Right lobe of liver (tissue), 6 donors: ENCODE measurements around the gene ASB4. TPM values are rescaled to one million over a fixed set of nuclear protein-coding genes. Genes with fewer than 3 reads are reported as not detected.

Experiments
- ATAC-seq, 4 donors: fragments of 200-7000 bp; cut with Tn5 transposase; one replicate each; pipeline ENCODE4 v1.9.1; 2020; ENCODE audit warnings: mild to moderate bottlenecking in 4 of 4, moderate library complexity in 4 of 4
- DNase-seq, 3 donors: peaks; one replicate each; pipeline ENCODE4 v3.0.0-alpha.2; 2020
- H3K27ac ChIP-seq, 3 donors: fragments of 200-600 bp; one replicate each; pipeline ENCODE4 v1.8.0; 2022
- H3K27me3 ChIP-seq, 2 donors: fragments of 200-600 bp; one replicate each; pipeline ENCODE4 v1.8.0; 2022
- H3K36me3 ChIP-seq, 4 donors: fragments of 200-600 bp; sonication (generic) in 1 of 4; one replicate each; pipeline versions ENCODE4 v1.5.1 to v1.8.0; 2017 to 2022; ENCODE audit warnings: control low read depth in 1 of 4
- H3K4me1 ChIP-seq, 4 donors: fragments of 200-600 bp; sonication (generic) in 1 of 4; one replicate each; pipeline versions ENCODE4 v1.5.1 to v1.8.0; 2017 to 2022; ENCODE audit warnings: control low read depth in 1 of 4
- H3K4me3 ChIP-seq, 3 donors: fragments of 200-600 bp; one replicate each; pipeline ENCODE4 v1.8.0; 2022
- H3K9me3 ChIP-seq, 4 donors: fragments of 200-600 bp; sonication (generic) in 1 of 4; one replicate each; pipeline versions ENCODE4 v1.5.1 to v1.8.0; 2017 to 2022; ENCODE audit warnings: control low read depth in 1 of 4
- POLR2A ChIP-seq: fragments of 450-650 bp; IDR thresholded peaks from one replicate; pipeline ENCODE4 v1.6.1; 2017; ENCODE audit warnings: antibody characterized with exemption, mild to moderate bottlenecking
- WGBS: methylation state at CpG from one replicate; pipeline ENCODE4 v1.1.6; 2018; ENCODE audit warnings: low coverage, low lambda C conversion rate; ENCODE audit not compliant: insufficient coverage; ENCODE audit errors: missing lambda C conversion rate; 5-methylcytosine and 5-hydroxymethylcytosine counted together
- intact Hi-C, 2 donors: fragments of 100-400 bp; cut with DNase I; formaldehyde crosslinking; loops; one replicate each; pipeline versions ENCODE4 v1.11.2 to v1.14.1; 2022
- total RNA-seq, 6 experiments: library from RNA; depleted of rRNA in 2 of 6; stranded (reverse); fragments of >200 nt in 2 of 6; fragmentation: NEBNext Ultra II Directional in 3 of 6; extraction: Animal tissue kit (Norgen Biotek cat#: 25700) in 3 of 6; gene quantifications; one replicate each; pipeline versions ENCODE4 v1.1.0 to v1.2.4, GENCODE V29; 2016 to 2023
- TF ChIP-seq, protein P1 (sequence below), 4 donors: fragments of 200-600 bp in 3 of 4; fragments of 450-650 bp in 1 of 4; IDR thresholded peaks; one replicate each; pipeline versions ENCODE4 v1.5.1 to v1.8.0; 2016 to 2022; ENCODE audit warnings: antibody characterized with exemption in 4 of 4, mild to moderate bottlenecking in 2 of 4
- donor health status: DM: no; HTN: yes; CAD: no.
- donor health status: DM: no; HTN: no; CAD: no.
- donor health status: DM: no; HTN: no; CAD: no.
- donor health status: DM: no; HTN: yes; CAD: no.
- donor health status: DM: no; HTN: yes; CAD: no.

Gene ASB4
- total RNA-seq, 6 experiments from 2014 or later = 0.29 to 3.4 (median 0.49) TPM; not detected in 1

DNA sequence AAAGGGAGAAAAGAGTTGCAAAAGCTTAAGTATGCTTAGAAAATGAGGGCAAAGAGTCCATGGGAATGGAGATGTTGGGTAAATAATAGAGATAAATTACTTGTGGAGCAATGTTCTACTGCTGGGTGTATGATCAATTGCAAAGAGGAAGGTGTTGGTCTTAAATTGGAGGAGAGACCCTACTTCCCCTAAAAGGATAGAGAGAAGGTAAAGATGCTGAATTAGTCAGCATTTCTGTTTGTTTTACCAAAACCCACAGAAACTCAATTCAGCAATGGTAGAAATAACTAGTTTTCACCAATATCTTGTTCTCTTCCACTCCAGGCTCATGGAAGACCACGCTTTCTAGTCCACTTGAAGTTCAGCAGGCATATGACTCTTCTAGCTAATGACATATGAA lies 32.1 kb downstream of the ASB4 start:
- 90% methylated on average over 1 of the region's 1 CpG for WGBS

DNA sequence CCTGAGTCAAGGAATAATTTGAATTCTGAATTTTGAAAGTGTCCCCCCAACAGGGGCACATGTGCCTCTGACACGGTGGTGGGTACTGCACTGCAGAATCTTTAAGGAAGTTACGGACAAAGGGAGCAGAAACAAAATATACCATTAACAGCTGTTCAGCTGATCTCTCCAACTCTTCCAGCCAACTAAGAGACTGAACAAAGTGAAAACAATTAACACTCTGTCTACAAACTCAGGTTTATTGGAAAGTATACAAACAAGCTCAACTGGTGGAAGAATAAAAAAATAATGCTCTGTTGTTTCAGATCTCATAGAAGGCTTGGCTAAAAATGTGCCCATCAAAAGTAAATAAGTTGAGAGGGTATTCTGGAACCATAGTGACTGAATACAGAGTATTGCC lies 34.4 kb downstream of the ASB4 start:
- Histone ChIP-seq H3K9me3 (no peaks in the 10 kb centered on the region), H3K27ac (no peak overlapping the region), H3K4me1 (no peaks in the 10 kb centered on the region), H3K36me3 (no peaks in the 10 kb centered on the region), H3K27me3 (no peaks in the 10 kb centered on the region), H3K4me3 (no peak overlapping the region)
- intact Hi-C loops = no loop called here
- no peak for ATAC-seq
- DNase-seq = no peak
- TF ChIP-seq, protein P1, sequence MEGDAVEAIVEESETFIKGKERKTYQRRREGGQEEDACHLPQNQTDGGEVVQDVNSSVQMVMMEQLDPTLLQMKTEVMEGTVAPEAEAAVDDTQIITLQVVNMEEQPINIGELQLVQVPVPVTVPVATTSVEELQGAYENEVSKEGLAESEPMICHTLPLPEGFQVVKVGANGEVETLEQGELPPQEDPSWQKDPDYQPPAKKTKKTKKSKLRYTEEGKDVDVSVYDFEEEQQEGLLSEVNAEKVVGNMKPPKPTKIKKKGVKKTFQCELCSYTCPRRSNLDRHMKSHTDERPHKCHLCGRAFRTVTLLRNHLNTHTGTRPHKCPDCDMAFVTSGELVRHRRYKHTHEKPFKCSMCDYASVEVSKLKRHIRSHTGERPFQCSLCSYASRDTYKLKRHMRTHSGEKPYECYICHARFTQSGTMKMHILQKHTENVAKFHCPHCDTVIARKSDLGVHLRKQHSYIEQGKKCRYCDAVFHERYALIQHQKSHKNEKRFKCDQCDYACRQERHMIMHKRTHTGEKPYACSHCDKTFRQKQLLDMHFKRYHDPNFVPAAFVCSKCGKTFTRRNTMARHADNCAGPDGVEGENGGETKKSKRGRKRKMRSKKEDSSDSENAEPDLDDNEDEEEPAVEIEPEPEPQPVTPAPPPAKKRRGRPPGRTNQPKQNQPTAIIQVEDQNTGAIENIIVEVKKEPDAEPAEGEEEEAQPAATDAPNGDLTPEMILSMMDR (IDR thresholded peaks at IDR 0.05) = no peak
- TF ChIP-seq POLR2A = no peak
- WGBS = 74% methylated on average over 2 of the region's 2 CpGs

More for the DNA sequence above, 32.1 kb downstream of the ASB4 start:
- Histone ChIP-seq H3K4me3 (no peak overlapping the region), H3K27ac (no peak overlapping the region), H3K4me1 (no peaks in the 10 kb centered on the region), H3K36me3 (no peaks in the 10 kb centered on the region), H3K27me3 (no peaks in the 10 kb centered on the region), H3K9me3 (no peaks in the 10 kb centered on the region)
- intact Hi-C loops = no loop called here
- DNase-seq = no peak
- no peak for ATAC-seq
- no peak for TF ChIP-seq POLR2A
- TF ChIP-seq, protein P1 (IDR thresholded peaks at IDR 0.05) = no peak

DNA sequence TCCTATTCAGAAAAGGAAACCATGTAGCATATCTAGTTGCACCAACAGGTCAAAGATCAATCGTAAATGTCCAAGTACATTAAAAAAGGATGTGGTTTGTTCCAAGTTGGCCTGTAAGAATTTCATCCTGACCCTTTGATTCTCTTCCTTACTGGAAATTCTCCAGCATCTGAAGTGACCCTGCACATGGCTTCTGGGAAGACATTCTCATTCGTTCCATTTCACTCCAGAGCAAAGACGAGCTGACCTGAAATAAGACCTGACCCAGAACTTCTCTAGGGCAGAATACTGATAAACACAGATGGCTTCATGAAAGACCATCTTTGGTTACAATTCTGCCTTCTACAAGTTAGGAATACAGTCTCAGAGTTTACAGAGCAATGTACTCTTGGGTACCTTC lies 39.8 kb downstream of the ASB4 start:
- ATAC-seq = peak; percentile 34 to 51 (median 45)
- H3K4me1 ChIP-seq = peaks cover 0 to 5% (median 0%) of the 10 kb centered on the region in 4 donors
- intact Hi-C loops = loop anchor here (5.0 kb wide), 1 partner anchor 162 kb away; no protein-coding TSS in a partner anchor
- H3K9me3 ChIP-seq = no peaks in the 10 kb centered on the region
- TF ChIP-seq, protein P1 (IDR thresholded peaks at IDR 0.05) = no peak
- TF ChIP-seq POLR2A = no peak
- WGBS = 33% methylated on average over 3 of the region's 3 CpGs
- no peak overlapping the region for H3K4me3 ChIP-seq
- no peaks in the 10 kb centered on the region for H3K27me3 ChIP-seq
- DNase-seq = no peak
- no peaks in the 10 kb centered on the region for H3K36me3 ChIP-seq
- no peak overlapping the region for H3K27ac ChIP-seq

DNA sequence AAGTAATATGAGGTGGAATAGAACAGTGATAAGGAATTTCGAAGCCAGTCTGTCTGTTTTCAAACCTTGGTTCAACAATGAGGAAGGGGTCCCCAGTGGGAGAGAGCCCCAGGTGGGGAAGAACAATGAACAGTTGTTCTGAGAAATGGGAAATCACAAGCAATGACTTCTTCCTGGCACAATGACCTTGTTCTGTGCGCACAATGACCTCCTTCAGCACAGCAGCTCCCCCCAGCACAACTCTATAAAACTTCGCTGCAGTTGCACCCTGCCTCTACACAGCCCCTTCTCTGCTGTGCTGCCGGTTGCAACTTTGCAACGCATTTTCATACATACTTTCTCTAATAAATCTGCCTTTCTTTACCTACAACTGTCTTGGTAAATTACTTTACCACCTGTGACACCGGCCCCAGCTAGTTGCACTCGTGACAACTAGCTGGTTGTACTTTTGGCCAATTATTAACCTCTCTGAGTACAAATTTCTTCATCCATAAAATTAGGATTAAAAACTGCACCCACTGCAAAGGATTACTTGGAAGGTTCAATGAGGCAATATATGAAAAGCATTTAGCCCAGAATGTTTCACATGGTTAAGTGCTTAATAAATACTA lies 40.5 kb downstream of the ASB4 start:
- TF ChIP-seq POLR2A = no peak
- TF ChIP-seq, protein P1 (IDR thresholded peaks at IDR 0.05) = no peak
- Histone ChIP-seq H3K4me1 (peaks cover 0 to 5% (median 0%) of the 10 kb centered on the region in 4 donors), H3K4me3 (no peak overlapping the region), H3K27me3 (no peaks in the 10 kb centered on the region), H3K27ac (no peak overlapping the region), H3K36me3 (no peaks in the 10 kb centered on the region), H3K9me3 (no peaks in the 10 kb centered on the region)
- ATAC-seq (no peak), DNase-seq (no peak)
- WGBS = 62% methylated on average over 7 of the region's 7 CpGs
- intact Hi-C loops = loop anchor here (5.0 kb wide), 1 partner anchor 161 kb away; no protein-coding TSS in a partner anchor
